HG02798 (cell line): Measurements from ENCODE around the gene PRSS27.
"Not testable (repeated sequence)": the region's sequence is repeated elsewhere in the genome, so short reads cannot be mapped to it uniquely, and the experiment has no call there.

Experiments
- ATAC-seq: cut with Tn5 transposase; IDR thresholded peaks from one replicate; pipeline ENCODE4 v1.9.1; 2021; ENCODE audit warnings: mild to moderate bottlenecking; ENCODE audit not compliant: unreplicated experiment, poor library complexity

The PRSS27 gene

GRCh38 chr16:2682209-2683021, 37.6 kb downstream of the PRSS27 start, which contains the start of gene KCTD5:
KCTD5 (plus strand) TSS chr16:2682523; CDS start chr16:2682549, 26 bp downstream.
- peak; percentile 79 for ATAC-seq

GRCh38 chr16:2680360-2680759, 39.7 kb downstream of the PRSS27 start:
- not testable (repeated sequence) for ATAC-seq

GRCh38 chr16:2679902-2680301, 40.1 kb downstream of the PRSS27 start:
- not testable (repeated sequence) for ATAC-seq

GRCh38 chr16:2678206-2678965, 41.6 kb downstream of the PRSS27 start:
- not testable (repeated sequence) for ATAC-seq

- not testable (repeated sequence) for ATAC-seq
Measured at GRCh38 chr16:2676937-2677336, 43.1 kb downstream of the PRSS27 start.

- ATAC-seq = no peak
Measured at GRCh38 chr16:2675714-2676113, 44.3 kb downstream of the PRSS27 start.

- ATAC-seq = no peak
Measured at GRCh38 chr16:2675021-2675420, 45.0 kb downstream of the PRSS27 start.

- peak; percentile 97 for ATAC-seq
Measured at GRCh38 chr16:2673066-2673999, 46.7 kb downstream of the PRSS27 start.

GRCh38 chr16:2671741-2672140, 48.3 kb downstream of the PRSS27 start:
- no peak for ATAC-seq

GRCh38 chr16:2671193-2671592, 48.8 kb downstream of the PRSS27 start:
- not testable (repeated sequence) for ATAC-seq

- not testable (repeated sequence) for ATAC-seq
Measured at GRCh38 chr16:2670017-2670416, 50.0 kb downstream of the PRSS27 start.

GRCh38 chr16:2669587-2669986, 50.4 kb downstream of the PRSS27 start:
- not testable (repeated sequence) for ATAC-seq

- ATAC-seq = not testable (repeated sequence)
Measured at GRCh38 chr16:2666671-2667070, 53.4 kb downstream of the PRSS27 start.

- no peak for ATAC-seq
Measured at GRCh38 chr16:2664574-2664982, 55.4 kb downstream of the PRSS27 start.

- peak; percentile 36 for ATAC-seq
Measured at GRCh38 chr16:2663553-2664546, 56.2 kb downstream of the PRSS27 start.
